Frontal cortex (tissue), 4 donors: ENCODE results near the gene SLC25A47. TPM values are rescaled to one million over a fixed set of nuclear protein-coding genes. Genes with fewer than 3 reads are reported as not detected.
"Not testable (repeated sequence)": the region's sequence is repeated elsewhere in the genome, so short reads cannot be mapped to it uniquely, and the experiment has no call there.

ENCODE experiments used
- DNase-seq, 2 donors: peaks; one replicate each; pipeline ENCODE4 v3.0.0; 2012; ENCODE audit warnings: low spot score in 2 of 2
- FAIRE-seq: peaks from 2 replicates; lab custom pipeline; 2012; peaks lifted over from hg19 to GRCh38; lab: Jason Lieb, UNC
- total RNA-seq: library from RNA; depleted of rRNA; stranded (reverse); fragments of >200 nt; gene quantifications from one replicate; pipeline ENCODE4 v1.2.3, GENCODE V29; 2014
- donor health status: control.
- donor health status: control.
- donor health status: control.

SLC25A47 gene
- total RNA-seq, 1 donor from 2014 or later, result not detected

DNA sequence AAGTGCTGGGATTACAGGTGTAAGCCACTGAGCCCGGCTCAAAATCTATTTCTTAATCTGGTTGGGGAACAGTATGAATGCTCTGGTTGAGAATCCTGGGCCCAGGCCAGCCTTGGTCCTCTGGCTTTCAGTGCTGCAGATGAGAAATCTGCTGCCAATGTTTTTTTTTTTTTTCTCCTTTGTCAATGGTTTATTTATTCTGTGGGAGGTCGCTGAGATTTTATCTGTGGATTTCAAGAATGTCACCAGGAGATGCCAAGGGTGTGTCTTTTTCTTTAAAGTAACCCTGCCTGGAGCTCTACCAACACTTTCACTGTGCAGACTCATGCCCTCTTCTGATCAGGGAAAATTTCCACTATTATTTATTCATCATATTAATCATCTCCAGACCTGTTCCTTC, 20.5 kb upstream of the SLC25A47 start:
- DNase-seq (no peak), FAIRE-seq (no peak)

DNA sequence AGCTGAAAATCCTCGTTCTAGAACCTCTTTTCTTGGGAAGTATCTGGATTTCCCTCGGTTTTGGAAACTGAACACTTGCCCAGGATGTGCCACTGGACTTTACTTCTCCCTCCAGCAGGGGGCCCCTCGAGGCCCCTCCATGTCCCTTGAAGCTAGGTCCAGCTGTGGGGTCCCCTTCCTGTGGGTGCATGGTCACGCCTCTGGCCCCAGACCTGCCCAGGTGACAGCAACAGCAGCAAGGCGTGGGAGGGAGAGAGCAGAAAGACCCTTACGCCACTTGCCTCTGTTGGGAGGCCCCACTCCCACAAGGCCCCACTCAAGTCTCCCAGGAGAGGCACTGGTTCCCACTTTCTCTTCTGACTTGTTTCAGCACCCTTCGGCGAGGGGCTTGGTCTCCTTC, 20.0 kb upstream of the SLC25A47 start:
- DNase-seq, result no peak
- FAIRE-seq, result no peak

DNA sequence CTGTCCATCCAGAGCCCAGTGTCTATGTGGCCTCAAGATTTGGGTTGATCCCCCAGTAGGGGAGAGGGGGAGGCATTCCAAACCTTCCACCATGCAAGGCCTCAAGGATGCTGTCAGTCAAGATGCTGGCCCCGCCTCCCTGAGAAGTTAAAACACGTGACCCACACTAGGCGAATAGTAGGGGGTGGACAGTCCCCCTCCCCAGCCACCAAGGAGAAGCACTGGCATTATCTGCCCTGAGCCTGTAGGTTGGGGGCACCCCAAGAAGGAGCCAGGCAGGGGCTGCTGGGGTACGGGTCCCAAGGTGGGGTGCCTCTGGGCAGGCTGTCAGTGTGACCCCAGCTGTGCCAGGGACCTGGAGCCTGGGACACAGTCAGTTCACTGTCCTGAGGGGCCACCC, 19.2 kb upstream of the SLC25A47 start:
- DNase-seq (no peak), FAIRE-seq (no peak)

DNA sequence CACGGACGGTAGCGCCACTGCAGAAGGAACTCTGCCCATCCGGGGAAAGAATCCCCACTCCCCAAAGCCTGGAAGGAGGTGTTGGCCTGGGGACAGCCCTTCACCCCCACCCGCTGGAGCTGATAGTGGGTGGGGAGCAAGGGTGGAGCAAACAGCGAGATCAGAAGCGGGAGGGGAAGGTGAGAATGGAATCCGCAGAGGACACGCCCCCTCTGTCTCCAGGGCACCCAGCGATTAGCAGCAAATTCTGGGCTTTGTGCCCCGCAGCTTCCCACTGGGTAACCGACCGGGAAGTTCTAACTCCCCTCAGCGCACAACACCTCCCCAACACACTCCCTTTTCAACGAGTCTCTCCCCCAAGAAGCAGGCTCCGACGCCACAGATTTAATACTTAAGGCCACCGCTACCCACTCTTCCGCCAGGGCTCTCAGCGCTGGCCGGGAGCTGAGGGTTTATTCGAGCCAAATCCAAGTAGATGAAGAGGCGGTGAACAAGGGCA, 18.3 kb upstream of the SLC25A47 start:
- DNase-seq (no peak), FAIRE-seq (no peak)

DNA sequence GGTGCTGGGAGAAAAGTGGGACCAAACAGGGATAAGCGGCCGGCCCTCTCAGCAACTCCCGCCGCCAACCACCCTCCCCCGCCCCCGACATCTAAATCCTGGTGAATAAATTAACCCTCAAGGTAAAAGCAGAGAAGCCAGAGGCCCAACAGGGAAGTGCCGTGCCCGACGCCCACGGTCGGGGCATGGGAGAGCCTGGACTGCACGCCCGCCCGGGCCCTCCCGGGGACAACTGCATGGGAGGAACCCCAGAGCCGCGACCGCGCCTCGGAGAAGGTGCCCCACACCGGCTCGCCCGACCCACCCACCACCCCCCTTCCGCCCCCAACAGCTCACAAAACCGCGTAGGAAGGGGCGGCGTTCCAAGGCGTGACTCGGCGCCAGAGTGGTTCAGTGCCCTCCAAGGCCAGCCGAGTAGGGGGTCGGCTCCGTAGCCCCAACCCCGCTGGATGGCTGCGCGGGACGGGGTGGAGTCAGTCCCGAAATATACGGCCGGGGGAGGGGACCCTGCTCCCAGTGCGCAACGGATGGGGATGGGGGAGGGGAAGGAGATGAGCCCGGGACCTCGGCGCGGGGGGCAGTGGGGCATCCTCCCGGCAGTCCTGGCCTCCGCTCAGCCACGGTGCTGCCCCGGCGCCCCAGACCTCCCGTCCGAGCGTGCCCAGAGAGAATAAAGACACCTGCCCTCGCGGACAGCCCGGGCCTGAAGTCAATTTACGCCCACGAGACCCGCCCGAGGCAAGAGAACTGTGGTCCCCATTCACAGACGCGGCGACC, 17.6 kb upstream of the SLC25A47 start:
- FAIRE-seq, result no peak
- peak in 1 of 2 donors; percentile 54 for DNase-seq

DNA sequence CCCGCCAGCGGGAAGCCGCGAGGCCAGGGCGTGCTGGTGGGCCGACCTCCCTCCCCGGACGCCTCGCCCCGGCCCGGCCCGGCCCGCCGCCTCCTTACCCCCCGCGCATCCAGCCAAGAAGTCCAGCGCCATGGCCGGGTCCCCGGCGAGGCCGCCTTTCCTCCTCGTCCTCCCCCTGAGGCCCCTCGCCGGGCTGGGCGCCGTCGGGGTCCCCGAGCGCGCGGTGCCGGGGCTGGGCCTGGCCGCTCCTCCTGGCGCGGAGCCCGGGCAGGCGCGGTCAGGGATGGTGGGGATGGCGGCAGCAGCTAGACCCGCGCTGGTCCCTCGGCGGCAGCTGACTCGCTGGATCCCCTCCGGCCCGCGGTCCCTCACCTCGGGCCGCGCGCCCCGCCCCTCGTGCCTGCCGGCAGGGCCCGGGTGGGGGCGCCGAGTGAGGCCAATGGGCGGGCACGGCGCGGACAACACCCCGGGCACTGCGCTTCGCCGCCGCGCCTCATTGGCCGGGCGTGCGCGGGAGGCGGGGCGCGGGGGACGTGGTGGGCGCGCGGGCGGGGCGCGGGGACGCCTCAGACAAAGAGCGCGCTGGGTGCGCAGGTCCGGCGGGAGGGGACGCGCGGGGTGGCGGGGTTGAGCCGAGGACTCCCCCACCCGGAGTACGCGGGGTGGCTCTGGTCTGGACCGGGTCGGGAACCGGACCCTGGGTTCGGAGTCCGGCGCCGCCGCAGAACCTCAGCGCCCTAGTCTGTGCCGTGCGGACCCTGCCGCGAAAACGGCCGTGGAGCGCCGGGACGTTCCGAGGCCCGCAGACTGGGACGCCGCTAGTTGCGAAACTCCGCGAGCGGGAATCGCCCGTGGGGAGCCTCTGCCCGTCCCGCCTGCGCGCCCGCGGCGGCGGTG, 16.8 kb upstream of the SLC25A47 start, which contains the start of gene SLC25A29:
Gene SLC25A29, minus strand, starts transcription at position 344 of the 897 bp plus-strand sequence. Its CDS starts 212 bp downstream, at position 132.
- no peak for FAIRE-seq

DNA sequence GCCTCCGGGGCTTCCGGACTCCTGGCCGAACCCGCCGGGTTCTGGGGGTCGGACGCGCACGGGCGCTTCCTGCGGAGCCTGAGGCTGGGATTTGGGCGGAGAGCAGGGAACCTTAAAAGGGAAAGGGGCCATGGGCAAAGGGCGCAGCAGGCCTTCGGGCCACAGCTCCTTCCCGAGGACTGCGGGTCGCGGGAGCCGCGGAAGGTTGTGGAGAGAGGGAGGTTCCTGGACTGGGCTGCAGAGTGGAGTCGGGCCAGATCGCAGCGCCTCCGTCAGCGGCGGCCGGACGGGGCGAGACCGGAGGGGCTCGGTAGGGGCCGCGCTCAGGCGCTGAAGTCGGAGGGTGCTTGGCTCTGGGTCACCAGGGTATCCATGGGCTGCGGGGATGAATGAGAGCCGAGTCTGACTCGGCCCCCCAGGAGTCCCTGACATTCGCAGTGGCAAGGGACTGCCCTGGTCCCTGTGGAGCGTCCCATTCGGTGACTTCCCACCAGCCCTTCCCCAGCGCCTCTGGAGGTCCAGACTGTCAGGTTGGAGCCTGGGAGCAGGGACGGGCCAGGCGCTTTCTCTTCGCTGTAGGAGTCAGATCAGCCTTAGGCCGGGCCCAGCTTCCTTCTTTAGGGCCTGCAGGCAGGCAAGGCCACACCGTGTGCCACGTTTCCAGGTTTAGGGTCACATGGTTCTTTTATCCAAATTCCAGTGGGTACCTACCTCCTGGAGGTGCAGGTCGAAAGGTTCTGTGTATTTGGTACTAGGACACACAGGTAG, 16.0 kb upstream of the SLC25A47 start:
- DNase-seq (no peak), FAIRE-seq (no peak)

More for the DNA sequence above, 16.8 kb upstream of the SLC25A47 start, which contains the start of gene SLC25A29:
- peak; percentile 99 for DNase-seq

DNA sequence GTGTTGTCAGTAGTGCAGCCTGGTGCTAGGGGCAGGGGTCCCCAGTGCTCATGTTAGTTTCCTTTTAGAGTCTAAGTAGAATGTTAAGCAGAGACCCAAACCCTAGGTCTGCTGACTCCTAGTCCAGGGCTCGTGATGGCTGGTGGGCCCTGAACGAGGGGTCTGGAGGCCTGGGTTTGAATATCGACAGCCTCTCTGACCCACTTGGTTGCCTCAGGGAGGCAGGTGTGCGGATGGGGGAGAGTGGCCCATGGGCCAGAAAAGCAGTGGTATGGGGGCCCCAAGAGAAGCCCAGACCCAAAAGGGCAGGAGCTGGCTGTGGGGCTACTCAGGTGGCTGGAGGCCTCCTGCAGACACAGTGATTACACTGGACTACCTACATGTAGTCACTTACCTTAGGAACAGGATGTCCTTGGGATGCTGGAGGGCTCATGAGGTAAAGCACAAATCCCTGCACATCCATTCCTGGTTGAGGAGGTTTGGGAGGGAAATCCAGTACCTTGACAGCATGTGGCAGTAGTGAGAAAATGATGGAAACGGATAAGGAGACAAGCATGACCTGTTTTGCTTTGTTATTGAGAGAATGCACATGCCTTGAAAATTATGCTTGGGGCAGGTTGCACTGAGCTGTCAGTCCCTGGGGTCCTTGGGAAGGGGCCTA, 15.2 kb upstream of the SLC25A47 start:
- DNase-seq (no peak), FAIRE-seq (no peak)

DNA sequence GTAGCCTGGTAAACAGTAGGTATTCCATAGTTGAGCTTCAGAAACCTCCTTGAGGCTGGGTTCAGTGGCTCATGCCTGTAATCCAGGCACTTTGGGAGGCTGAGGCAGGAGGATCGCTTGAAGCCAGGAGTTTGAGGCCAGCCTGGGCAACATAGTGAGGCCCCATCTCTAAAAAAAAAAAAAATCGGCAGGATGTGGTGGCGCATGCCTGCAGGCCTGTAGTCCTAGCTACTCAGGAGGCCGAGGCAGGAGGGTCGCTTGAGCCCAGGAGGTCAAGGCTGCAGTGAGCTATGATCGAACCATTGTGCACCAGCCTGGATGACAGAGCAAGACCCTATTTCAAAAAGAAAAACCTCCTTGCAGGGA, 14.7 kb upstream of the SLC25A47 start:
- not testable (repeated sequence) for FAIRE-seq, DNase-seq

DNA sequence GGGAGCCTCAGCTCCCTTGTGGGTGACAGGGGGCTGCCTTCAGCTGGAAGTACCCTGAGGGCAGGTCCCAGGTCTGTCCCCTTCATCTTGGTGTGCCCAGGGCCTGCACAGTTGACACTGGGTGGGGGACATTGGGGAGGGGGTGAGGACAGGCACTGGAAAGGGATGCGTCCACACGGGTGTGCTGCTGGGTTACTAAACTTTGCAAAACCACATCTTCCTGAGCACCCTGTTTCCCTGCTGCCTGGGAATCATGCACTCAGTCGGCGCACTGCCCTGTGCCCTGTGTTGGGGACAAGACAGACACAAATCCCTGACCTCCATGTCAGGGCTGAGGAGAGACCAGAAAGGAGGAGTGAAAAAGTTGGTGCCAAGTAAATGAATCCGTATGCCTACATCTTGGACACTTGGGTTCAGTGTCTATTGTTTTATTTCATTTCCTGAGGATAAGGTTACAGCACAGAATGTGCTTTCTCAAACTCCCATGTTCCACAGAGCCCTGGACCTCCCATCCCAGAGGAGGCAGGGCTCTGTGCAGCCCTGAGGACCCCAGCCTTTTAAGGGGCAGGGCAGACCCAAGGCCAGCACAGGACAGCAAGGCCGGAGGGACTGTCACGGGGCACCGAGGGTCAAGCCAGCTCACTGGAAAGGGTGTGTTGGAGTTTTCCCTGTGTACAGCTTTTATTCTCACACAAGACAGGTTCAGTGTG, 14.0 kb upstream of the SLC25A47 start:
- no peak for FAIRE-seq
- no peak for DNase-seq

DNA sequence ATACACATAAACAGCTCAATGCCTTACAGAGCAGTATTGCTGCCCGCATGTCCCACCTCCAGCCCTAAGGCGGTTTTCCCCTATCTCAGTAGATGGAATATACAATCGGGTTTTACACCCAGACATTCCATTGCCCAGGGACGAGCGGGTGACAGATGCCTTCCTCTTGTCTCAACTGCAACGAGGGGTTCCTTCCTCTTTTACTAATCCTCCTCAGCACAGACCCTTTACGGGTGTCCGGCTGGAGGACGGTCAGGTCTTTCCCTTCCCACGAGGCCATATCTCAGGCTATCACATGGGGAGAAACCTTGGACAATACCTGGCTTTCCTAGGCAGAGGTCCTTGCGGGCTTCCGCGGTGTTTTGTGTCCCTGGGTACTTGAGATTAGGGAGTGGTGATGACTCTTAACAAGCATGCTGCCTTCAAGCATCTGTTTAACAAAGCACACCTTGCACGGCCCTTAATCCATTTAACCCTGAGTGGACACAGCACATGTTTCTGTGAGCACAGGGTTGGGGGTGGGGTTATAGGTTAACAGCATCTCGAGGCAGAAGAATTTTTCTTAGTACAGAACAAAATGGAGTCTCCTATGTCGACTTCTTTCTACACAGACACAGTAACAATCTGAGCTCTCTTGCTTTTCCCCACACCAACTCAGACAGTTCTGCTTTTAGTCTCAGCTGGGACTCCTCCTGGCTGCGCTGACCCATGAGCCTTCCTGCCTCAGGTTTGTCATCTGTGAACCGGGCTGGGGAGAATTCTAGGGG, 10.8 kb upstream of the SLC25A47 start:
- not testable (repeated sequence) for DNase-seq, FAIRE-seq

DNA sequence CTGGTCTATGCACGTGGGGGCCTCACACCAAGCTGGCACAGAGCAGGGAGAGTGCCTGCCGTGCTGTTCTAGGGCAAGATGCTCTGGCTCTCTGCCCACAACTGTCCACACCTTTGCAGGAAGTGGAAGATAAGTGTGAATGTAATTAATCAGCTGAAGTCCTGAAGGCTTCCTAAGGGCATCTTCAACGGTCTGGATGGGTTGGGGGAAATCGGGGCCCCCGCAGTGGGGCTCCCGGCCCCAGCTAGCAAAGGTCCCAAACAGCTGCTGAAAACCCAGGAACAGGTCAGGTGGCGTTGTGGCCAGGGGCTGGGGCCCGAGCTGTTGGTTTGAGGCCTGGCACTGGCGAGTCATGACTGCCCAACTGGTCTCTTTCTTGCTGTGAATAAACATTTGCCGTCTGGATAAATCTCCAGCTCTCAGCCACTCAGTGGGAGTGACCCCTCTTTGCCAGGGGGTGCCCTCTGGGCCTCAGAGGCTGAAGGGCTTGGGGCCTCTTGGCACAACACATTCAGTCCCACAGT, 10.2 kb upstream of the SLC25A47 start:
- FAIRE-seq (no peak), DNase-seq (no peak)

DNA sequence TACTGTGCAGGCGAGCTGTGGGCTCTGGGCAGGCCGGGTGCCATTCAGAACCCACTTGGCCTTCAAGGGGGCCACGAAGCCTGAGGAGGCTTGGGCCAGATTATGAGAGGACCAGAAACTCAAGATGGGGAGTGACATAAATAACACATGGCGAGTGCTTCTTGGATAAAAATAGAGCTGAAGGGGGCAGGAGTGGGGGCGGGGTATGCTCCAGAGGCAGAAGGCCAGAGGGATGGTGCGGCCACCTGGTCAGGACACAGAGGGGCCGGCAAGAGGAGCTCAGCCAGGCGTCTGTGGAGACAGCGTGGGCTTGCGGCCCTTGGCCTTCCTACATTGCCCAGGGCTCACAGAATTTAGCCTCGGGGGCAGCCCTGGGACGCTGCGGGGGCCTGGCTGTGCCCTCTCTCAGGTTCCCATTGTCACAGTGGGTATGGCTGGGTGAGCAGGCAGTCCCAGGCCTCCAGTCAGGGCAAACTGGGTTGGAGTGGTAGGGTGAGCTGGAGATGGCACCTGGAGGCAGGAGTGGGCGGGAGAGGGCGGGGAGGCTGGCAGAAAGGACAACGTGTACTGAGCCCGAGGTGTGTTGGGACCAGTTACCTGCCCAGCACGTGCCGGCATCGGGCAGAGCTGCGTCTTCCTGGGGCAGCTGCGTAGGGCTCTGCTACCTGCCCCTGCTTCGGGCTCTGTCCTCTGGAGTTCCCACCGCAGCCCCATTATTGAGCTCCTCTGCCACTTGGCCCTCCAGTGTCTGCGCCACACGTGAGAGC, 9.5 kb upstream of the SLC25A47 start:
- FAIRE-seq (no peak), DNase-seq (no peak)

DNA sequence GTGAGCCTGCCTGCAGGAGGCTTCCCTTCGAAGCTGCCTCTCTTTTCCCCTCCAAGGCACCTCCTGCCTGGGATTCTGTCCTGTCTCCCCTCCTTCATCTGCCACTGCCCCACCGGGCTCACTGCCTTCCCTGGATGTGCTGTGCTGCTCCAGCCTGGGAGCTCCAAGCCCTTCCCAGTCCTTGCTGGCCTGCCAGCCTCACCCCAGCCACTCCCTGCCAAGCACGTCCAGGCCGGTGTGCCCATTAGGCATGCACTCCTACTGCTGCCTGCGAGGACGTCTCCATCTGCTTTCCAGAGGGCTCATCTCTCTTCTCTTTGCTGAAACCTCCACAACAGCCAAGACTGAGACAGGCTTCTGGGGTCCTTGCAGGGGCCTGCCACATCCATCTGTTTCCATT, 8.4 kb upstream of the SLC25A47 start:
- FAIRE-seq (no peak), DNase-seq (no peak)

DNA sequence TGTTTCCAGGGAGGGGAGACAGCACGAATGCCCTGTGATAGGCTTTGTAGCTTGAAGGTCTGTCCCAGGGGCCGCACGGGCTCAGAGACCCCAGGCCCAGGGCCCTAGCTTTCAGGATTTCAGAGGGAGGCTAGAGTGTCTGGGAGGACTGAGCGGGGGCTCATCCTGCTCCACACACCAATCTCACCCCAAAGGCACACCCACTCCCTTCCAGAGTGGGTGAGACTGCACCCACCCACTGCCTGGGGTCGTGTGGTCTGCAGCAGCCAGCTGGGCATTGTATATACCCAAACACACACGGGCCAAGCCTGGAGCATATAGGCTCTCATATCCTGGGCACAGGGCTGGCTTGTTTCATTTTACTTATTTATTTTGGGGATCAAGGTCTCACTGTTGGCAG, 5.8 kb upstream of the SLC25A47 start:
- DNase-seq (no peak), FAIRE-seq (no peak)

DNA sequence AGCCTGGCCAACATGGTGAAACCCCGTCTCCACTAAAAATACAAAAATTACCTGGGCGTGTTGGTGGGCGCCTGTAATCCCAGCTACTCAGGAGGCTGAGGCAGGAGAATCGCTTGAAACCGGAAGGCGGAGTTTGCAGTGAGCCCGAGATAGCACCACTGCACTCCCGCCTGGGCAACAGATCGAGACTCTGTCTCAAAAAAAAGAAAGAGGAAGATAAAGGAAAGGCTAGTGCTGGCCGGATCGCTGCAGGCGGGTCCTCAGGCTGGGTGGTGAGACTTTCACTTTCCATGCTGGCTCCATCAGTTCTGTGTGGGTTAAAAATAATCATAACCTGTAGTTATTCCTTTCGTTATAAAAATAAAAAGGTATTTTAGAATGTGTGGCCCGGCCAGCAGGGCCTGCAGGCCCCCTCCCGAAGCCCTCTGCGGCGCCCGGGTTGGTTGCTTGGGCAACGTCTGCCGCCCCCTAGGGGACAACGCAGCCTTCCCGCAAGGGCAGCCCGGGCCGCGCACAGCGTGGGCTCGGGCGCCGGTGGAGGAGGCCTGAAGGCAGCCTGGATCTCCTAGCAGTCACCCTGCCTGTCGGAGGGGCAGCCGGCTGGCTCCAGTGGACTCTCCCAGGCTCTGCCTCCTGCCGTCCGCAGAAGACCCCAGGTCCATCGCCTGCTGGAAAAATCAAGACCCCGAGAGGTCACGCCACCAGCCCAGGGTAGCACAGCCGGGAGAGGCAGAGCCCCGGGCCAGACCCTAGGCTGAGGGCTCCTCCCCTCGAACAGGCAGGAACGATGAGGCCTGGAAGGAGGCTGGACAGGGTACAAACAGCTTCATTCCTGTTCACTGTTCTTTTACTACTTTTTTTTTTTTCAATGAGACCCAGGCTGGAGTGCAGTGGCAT, 5.0 kb upstream of the SLC25A47 start:
- peak; percentile 55 to 77 for DNase-seq
- no peak for FAIRE-seq
